Measurements from ENCODE around the gene PRKN. TPM values are rescaled to one million over a fixed set of nuclear protein-coding genes. Genes with fewer than 3 reads are reported as not detected.

Gene PRKN
- total RNA-seq, 4 donors from 2014 or later: 5.2 to 121 (median 6.9) TPM

- TF ChIP-seq, protein P1, sequence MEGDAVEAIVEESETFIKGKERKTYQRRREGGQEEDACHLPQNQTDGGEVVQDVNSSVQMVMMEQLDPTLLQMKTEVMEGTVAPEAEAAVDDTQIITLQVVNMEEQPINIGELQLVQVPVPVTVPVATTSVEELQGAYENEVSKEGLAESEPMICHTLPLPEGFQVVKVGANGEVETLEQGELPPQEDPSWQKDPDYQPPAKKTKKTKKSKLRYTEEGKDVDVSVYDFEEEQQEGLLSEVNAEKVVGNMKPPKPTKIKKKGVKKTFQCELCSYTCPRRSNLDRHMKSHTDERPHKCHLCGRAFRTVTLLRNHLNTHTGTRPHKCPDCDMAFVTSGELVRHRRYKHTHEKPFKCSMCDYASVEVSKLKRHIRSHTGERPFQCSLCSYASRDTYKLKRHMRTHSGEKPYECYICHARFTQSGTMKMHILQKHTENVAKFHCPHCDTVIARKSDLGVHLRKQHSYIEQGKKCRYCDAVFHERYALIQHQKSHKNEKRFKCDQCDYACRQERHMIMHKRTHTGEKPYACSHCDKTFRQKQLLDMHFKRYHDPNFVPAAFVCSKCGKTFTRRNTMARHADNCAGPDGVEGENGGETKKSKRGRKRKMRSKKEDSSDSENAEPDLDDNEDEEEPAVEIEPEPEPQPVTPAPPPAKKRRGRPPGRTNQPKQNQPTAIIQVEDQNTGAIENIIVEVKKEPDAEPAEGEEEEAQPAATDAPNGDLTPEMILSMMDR (IDR thresholded peaks at IDR 0.05): no peak
- TF ChIP-seq POLR2A (IDR thresholded peaks at IDR 0.05): no peak
- DNase-seq: no peak
- 95 to 96% methylated on average over 8 of the region's 8 CpGs for WGBS, 2 donors
- no peak overlapping the region for H3K27ac ChIP-seq
- H3K4me3 ChIP-seq (replicated peaks in 1 of 3): no peak overlapping the region
- intact Hi-C loops (cut with DNase I): no loop called here
- peaks cover 0 to 6% of the 10 kb centered on the region in 2 donors for H3K4me1 ChIP-seq
- H3K27me3 ChIP-seq: no peaks in the 10 kb centered on the region
- H3K36me3 ChIP-seq: no peaks in the 10 kb centered on the region
- no peaks in the 10 kb centered on the region for H3K9me3 ChIP-seq
These were observed 1092.7 kb downstream of the PRKN start for GRCh38 chr6:161634916-161635315.

- Histone ChIP-seq H3K27me3 (no peaks in the 10 kb centered on the region), H3K9me3 (no peaks in the 10 kb centered on the region), H3K4me1 (peaks cover 0 to under 1% of the 10 kb centered on the region in 2 donors), H3K36me3 (no peaks in the 10 kb centered on the region), H3K4me3 (replicated peaks in 1 of 3) (no peak overlapping the region), H3K27ac (no peak overlapping the region)
- DNase-seq: no peak
- intact Hi-C loops (cut with DNase I): no loop called here
- TF ChIP-seq POLR2A (IDR thresholded peaks at IDR 0.05): no peak
- TF ChIP-seq, protein P1 (IDR thresholded peaks at IDR 0.05): no peak
- 37 to 45% methylated on average over 2 of the region's 2 CpGs for WGBS, 2 donors
These were observed 1095.8 kb downstream of the PRKN start for GRCh38 chr6:161631676-161632194.

DNA sequence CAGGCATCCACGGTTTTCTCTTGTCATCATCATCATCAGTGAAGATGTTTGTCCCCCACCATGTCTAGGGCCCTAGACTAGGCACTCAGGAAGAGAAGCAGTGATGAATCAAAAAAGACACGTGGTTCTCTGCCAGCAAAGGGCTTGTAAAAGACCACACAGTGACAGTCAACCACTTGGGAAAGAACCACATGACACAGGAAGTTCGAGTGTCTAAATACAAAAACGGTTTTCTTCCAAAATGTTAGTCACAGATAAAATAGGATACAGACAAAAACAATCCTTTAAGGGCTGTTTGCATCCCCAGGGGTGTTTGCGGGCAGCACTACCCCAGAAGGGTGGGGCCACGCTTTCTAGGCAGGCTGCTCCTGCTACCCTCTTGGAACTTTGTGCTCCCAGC lies 1096.9 kb downstream of the PRKN start:
- Histone ChIP-seq H3K9me3 (no peaks in the 10 kb centered on the region), H3K27me3 (no peaks in the 10 kb centered on the region), H3K27ac (no peak overlapping the region), H3K4me1 (no peaks in the 10 kb centered on the region), H3K36me3 (no peaks in the 10 kb centered on the region), H3K4me3 (replicated peaks in 1 of 3) (no peak overlapping the region)
- DNase-seq: no peak
- WGBS, 2 donors: 70 to 71% methylated on average over 6 of the region's 6 CpGs
- TF ChIP-seq, protein P1 (IDR thresholded peaks at IDR 0.05): no peak
- TF ChIP-seq POLR2A (IDR thresholded peaks at IDR 0.05): no peak
- intact Hi-C loops (cut with DNase I): no loop called here

DNA sequence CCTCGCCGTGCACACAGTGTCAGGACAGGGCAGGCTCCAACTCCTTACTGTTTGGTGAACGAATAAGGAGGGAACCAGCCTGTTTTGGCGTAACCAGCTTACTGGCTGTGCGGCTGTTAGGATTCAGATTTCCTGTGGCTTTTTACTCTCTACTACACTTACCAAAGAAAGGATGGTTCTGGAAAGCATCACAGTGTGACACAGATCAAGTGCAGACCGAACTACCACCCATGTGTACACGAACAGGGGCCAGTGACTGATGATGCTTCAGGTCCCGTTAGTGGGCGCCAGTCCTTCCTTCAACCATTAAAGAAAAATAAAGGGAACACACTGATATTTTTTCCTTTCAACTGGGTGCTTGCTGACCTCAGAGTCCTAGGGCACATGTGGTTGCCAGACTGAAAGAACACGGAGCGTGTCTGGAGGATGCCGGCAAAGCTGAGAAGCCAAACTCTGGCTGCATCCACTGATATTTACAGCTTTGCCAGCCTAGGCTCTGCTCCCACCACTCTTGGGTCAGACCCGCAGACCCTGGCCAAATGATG lies 1101.4 kb downstream of the PRKN start:
- no peaks in the 10 kb centered on the region for H3K36me3 ChIP-seq
- no peak for TF ChIP-seq POLR2A (IDR thresholded peaks at IDR 0.05)
- TF ChIP-seq, protein P1 (IDR thresholded peaks at IDR 0.05): no peak
- no peaks in the 10 kb centered on the region for H3K27me3 ChIP-seq
- H3K4me1 ChIP-seq: no peaks in the 10 kb centered on the region
- no peak overlapping the region for H3K27ac ChIP-seq
- WGBS, 2 donors: 88 to 91% methylated on average over 13 of the region's 13 CpGs
- no peak for DNase-seq
- H3K9me3 ChIP-seq: no peaks in the 10 kb centered on the region
- no peak overlapping the region for H3K4me3 ChIP-seq (replicated peaks in 1 of 3)
- intact Hi-C loops (cut with DNase I): no loop called here

DNA sequence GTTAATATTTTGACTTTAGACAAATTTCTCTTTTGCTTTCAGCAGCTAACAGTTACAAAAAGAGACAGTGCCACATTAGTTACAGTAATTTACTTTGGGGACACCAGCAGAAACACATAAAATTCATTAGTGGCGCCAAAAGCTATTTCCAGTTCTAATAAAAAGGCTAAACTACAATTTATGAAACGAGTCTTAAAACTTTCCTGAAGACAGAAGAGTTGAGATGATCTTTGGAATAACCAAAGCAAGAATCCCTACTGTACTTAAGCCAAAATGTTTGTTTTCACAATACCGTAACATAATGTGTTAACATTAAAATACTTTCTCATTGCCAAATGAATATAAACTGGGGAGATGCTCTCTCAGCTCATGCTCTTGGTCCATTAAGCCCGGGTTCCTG lies 1103.5 kb downstream of the PRKN start:
- intact Hi-C loops (cut with DNase I): no loop called here
- no peak for DNase-seq

More for the DNA sequence above, 1103.5 kb downstream of the PRKN start:
- Histone ChIP-seq H3K9me3 (no peaks in the 10 kb centered on the region), H3K27ac (no peak overlapping the region), H3K4me3 (replicated peaks in 1 of 3) (no peak overlapping the region), H3K36me3 (no peaks in the 10 kb centered on the region), H3K4me1 (no peaks in the 10 kb centered on the region), H3K27me3 (no peaks in the 10 kb centered on the region)
- TF ChIP-seq POLR2A (IDR thresholded peaks at IDR 0.05): no peak
- TF ChIP-seq, protein P1 (IDR thresholded peaks at IDR 0.05): no peak
- 73 to 80% methylated on average over 4 of the region's 4 CpGs for WGBS, 2 donors

Measured in thyroid gland (tissue), 4 donors.